GM08714 (cell line): ENCODE results near the gene NPTX1.

Experiments used
- H3K4me3 ChIP-seq: fragments of 200-500 bp; sonication (Bioruptor generic); 2 replicates; pipeline ENCODE4 v1.5.1; 2014; ENCODE audit warnings: mild to moderate bottlenecking, low read length, inconsistent platforms
- ZNF274 ChIP-seq: IDR thresholded peaks from 2 replicates; pipeline ENCODE4 v1.6.1; 2012; ENCODE audit warnings: mild to moderate bottlenecking, low read depth, low read length

Gene NPTX1

DNA sequence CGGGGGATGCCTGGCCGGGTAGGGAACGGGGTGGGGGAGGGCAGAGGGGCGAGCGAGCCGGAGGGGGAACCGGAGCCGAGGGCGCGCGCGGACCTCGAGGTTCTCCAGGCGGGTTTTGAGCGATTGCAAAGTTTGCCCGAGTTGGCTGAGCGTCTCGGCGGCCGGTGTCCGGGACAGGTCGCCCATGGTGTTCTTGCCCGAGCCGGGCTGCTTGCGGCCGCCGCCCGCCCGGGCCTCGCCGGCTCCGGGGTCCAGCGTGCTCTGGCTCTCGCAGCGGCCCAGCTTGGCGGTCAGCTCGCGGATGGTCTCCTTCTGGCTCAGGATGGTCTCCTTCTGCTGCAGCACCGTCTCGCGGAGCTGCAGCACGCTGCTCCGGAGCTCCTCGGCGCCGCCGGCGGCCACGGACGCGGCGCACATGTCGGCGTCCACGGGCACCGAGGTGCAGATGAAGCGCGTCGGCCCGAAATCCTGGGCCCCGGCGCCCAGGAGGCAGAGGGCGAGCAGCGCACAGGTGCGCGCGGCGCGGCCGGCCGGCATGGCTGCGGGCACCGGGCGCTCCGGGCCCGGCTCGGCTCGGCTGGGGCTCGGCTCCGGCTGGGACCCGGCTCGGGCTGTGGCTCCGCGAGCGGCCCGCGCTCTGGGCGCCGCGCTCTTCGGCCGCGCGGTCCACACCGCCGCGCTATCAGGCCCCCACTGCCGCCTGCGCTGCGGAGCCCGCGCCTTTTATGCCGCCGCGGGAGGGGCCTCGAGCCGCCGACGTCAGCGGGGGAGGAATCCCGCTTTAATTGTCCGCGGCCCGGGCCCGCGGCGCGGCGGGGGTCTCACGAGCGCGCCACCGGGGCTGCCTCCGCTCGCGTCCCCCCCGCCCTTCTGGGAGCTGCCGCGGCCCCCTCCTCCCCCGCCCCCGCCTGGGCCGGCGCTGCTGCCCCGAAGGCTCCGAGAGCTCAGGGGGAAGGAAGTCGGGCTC is at the start of gene NPTX1:
NPTX1 (minus strand) TSS at position 698 of the 967 bp plus-strand sequence; CDS start at position 537, 161 bp downstream.
- no peak for TF ChIP-seq ZNF274
- H3K4me3 ChIP-seq = no peak within 1 kb of the TSS

- H3K4me3 ChIP-seq = no peak overlapping the region
- TF ChIP-seq ZNF274 = no peak
These were observed 47.7 kb upstream of the NPTX1 start for GRCh38 chr17:80523956-80524712.

DNA sequence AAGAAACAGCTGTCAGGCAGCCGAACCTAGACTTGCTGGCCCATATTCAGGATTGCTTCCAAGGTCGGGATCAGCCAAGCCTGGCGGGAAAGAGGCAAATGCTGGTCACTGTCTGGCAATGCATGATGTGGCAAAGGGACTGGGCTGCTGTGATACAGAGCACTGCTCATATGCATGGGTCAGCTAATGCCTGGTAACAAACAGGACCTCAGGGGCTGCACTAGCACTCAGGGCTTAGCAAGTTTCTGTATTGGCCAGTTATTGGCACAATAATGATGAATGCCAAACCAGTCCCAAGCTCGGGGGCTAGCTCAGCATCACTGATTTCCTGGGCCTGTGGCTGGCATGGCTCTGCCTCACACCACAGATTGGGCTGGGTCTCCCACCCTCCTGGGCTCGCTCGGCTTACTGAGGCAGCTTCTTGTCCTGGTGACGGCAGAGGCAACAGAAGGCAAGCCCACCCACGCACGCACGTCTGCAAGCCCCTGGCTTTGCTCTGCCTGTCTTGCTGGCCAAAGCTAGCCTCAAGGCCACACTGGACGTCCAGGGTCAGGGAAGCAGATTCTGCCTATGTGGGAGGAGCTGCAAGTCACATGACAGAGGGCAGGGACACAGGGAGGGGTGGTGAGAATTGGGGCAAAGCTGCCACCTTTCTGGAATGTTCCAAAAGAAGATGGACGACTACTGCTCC is 46.8 kb upstream of the NPTX1 start:
- H3K4me3 ChIP-seq = no peak overlapping the region
- TF ChIP-seq ZNF274 = no peak

DNA sequence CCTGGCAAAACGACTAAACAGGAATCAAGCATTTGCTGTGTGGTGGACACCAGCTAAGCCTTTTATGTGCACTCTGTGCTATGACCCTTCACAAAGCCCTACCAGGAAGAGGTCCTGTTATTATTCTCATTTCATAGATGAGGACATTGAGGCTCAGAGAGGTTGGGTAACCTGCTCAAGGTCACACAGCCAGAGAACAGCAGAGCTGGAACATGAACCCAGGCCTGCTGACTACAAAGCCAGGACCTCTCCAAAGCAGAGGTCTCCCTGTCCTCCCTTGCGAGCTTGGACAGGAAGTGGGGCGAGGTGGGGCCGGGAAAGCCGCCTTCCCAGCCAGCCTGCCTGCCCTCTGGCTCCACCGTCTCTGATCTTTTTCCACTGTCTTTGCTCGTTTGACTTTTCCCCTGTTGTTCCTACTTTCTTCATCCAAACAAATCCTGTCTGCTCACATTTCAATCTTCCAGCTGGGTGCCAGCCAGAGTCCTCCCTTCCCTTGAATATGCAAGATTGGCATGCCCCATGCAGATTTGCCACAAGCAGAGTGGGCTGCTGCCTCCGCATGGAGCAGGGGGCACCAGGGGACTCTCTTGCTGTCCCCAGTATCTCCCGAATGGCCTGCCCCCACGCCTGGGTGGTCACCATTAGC is 44.5 kb upstream of the NPTX1 start:
- H3K4me3 ChIP-seq = no peak overlapping the region
- no peak for TF ChIP-seq ZNF274

GRCh38 chr17:80519091-80519781 is 42.8 kb upstream of the NPTX1 start:
- no peak for TF ChIP-seq ZNF274
- no peak overlapping the region for H3K4me3 ChIP-seq

DNA sequence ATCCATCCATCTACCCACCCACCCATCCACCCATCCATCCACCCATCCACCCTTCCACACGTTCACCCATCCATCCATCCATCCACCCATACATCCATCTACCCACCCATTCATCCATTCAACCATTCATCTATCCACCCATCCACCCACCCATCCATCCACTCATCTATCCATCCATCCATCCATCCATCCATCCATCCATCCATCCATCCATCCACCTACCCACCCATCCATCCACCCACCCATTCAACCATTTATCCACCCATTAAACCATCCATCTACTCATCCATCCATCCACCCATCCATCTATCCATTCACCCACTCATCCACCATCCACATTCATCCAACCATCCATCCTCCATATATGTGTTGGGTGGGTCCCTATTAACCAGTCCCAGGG is 42.0 kb upstream of the NPTX1 start:
- TF ChIP-seq ZNF274 = no peak
- no peak overlapping the region for H3K4me3 ChIP-seq

DNA sequence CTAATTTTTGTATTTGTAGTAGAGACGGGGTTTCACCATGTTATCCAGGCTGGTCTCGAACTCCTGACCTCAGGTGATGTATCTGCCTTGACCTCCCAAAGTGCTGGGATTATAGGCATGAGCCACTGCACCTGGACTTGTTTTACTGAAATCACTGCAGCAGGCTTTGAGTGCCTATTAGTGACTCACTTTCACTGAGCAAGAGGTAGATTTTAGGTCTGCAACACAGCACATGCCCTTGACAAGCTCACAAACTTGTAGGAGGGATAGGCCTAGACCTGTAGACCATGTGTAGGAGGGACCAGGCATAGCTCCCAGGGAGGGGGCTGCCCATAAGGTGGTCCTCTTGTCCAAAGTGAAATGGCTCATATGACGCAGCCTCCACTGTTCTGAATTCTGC is 41.2 kb upstream of the NPTX1 start:
- H3K4me3 ChIP-seq = no peak overlapping the region
- TF ChIP-seq ZNF274 = no peak

- H3K4me3 ChIP-seq = no peak overlapping the region
These were observed 39.9 kb upstream of the NPTX1 start for GRCh38 chr17:80516171-80516932.

GRCh38 chr17:80513892-80514291 is 37.5 kb upstream of the NPTX1 start:
- TF ChIP-seq ZNF274 = no peak
- no peak overlapping the region for H3K4me3 ChIP-seq

More at GRCh38 chr17:80516171-80516932, 39.9 kb upstream of the NPTX1 start:
- TF ChIP-seq ZNF274 = no peak

GRCh38 chr17:80513201-80513600 is 36.8 kb upstream of the NPTX1 start:
- TF ChIP-seq ZNF274 = no peak
- no peak overlapping the region for H3K4me3 ChIP-seq

- no peak for TF ChIP-seq ZNF274
- H3K4me3 ChIP-seq = no peak overlapping the region
These were observed 35.8 kb upstream of the NPTX1 start for GRCh38 chr17:80512233-80512632.
